Kasumi-1 (cell line): ENCODE results near the gene PCSK2.

Experiments
- DNase-seq, 2 experiments: peaks; one replicate each; lab custom pipeline; 2025; lab: John Stamatoyannopoulos, UW

PCSK2 gene

DNA sequence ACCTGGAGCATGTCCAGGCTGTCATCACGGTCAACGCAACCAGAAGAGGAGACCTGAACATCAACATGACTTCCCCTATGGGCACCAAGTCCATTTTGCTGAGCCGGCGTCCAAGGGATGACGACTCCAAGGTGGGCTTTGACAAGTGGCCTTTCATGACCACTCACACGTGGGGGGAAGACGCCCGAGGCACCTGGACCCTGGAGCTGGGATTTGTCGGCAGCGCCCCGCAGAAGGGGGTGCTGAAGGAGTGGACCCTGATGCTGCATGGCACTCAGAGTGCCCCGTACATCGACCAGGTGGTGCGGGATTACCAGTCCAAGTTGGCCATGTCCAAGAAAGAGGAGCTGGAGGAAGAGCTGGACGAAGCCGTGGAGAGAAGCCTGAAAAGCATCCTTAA, 254.8 kb downstream of the PCSK2 start:
- no peak for DNase-seq

- no peak for DNase-seq
These were observed 255.7 kb downstream of the PCSK2 start for GRCh38 chr20:17482536-17482935.

GRCh38 chr20:17485017-17485416, 258.2 kb downstream of the PCSK2 start:
- DNase-seq = no peak

- no peak for DNase-seq
These were observed 262.2 kb downstream of the PCSK2 start for GRCh38 chr20:17488916-17489600.

DNA sequence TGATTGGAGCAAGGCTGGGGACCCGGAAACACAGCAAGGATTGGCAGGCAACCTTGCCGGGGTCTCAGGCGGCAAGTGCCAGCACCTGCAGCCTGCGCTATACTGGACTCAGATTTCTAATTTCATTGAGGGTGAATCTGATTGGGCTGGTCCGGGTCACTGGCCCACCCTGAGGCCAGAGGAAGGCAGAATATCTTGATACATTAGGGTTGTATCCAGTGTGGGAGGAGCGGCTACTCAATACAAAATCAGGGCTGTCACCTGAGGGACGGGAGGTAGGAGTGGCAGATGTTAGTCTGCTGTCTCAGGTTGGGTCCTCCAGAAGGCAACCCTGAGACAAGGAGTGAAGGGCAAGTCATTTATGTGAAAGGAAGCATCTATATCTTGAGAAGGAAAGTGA, 263.7 kb downstream of the PCSK2 start:
- DNase-seq = no peak

DNA sequence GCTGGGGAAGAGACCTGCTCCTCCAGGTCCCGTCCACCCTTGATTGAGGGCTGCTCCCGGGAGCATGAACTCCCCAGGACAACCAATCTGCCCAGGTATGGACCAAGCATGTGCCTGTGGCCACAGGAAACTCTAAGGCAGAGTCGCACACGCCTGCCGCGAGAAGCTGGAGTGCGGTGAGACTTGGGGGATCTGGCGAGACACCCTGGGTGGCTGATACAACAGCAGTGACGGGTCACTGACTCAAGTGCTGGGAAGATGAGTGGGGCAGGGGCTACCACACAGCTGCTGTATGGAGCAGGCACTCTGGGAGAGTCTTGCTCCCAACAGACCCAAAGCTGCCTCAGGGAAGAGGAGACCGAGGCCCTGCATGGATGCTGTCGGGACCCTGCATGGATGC, 264.2 kb downstream of the PCSK2 start:
- DNase-seq = no peak

DNA sequence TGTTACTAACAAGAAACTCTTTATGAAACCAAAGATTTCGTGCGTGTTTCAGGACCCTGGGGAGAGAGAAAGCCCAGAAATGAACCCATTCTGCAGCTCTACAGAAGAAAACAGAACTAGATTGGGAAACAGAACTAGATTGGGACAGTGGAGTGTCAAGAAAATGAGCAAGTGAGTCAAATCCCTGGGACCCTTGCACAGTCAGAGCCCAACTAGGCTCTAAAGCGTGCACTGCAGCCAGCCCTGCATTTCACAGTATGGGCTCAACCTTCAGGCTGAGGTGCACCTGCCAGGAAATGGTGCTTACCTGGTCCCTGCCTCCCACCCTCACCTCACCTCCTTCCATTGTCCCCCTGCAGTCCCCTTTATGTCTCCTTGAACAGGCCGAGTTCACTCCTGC, 264.6 kb downstream of the PCSK2 start:
- DNase-seq = no peak

GRCh38 chr20:17493173-17493572, 266.3 kb downstream of the PCSK2 start:
- no peak for DNase-seq

DNA sequence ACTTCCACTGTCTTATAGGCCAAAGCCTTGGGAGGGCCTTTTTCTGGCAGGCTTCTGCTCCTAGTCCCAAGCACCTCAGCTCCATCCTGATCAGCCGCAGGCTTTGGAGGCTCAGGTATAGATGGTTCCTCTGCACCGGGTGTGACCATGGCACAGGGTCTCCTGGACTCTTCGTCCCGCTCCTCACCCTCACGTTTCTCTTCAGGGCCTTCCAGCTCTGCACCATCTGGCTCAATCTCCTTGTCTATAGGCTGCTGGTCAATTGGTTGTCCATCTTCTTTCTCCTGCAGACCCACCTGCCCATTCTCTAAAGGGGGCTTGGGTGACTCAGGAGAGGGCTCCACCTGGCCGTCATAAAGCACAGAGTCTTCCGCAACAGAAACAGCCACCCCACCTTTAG, 267.4 kb downstream of the PCSK2 start:
- DNase-seq = no peak

GRCh38 chr20:17495826-17496225, 269.0 kb downstream of the PCSK2 start:
- no peak for DNase-seq

DNA sequence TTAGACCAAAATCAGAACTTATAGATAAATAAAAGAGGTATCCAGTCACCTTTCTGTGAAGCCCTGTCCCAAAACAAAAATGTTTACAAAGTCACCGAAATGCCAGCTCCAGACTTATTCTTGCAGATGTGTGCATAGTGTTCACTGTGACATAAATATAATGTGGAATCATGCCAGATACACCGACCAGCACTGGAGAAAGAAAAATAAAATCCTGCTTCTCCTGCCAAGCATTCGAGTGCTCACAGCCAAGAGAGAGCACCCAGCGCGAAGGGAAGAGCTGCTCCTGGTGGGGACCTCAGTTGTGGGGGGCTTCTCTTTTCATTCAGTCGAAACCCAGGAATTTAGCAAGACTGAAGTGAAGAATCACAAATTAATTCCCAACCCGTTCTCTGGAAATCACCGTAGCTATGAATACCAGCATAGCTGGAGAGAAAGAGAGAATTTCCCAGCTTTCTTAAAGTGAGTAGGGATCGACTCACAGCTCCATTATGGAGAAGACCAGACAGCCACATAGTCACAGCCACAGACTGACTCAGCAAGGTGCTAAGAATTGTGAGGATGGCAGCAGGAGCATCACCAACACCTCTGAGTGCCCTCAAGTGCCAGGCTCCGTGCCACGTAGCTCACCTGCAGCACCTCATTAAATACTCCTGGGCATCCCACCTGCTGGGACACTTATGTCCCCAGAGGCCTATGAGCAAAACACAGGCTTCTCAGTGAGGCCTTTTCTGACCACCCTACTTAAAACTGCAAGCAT, 271.2 kb downstream of the PCSK2 start:
- no peak for DNase-seq

GRCh38 chr20:17498641-17499040, 271.8 kb downstream of the PCSK2 start:
- DNase-seq = no peak

- DNase-seq = no peak
These were observed 272.2 kb downstream of the PCSK2 start for GRCh38 chr20:17499041-17499440.

DNA sequence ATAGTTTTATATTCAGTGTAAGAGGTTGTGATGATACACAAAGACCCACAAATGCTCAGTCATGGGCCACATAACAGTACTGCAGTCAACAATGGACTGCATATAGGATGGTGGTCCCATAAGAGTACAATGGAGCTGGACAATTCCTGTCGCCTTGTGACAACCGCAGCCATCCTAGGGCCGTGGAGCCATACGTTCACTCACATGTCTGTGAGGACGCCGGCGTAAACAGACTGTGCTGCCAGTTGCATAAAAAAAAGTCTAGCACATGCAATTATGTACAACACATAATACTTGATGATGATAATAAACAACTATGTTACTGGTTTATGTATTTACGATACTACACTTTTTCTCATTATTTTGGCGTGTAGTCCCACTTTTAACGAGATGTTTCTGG, 273.4 kb downstream of the PCSK2 start:
- no peak for DNase-seq

- DNase-seq = no peak
These were observed 274.0 kb downstream of the PCSK2 start for GRCh38 chr20:17500826-17501225.

GRCh38 chr20:17501701-17502100, 274.9 kb downstream of the PCSK2 start:
- no peak for DNase-seq

- no peak for DNase-seq
These were observed 275.3 kb downstream of the PCSK2 start for GRCh38 chr20:17502105-17502504.

DNA sequence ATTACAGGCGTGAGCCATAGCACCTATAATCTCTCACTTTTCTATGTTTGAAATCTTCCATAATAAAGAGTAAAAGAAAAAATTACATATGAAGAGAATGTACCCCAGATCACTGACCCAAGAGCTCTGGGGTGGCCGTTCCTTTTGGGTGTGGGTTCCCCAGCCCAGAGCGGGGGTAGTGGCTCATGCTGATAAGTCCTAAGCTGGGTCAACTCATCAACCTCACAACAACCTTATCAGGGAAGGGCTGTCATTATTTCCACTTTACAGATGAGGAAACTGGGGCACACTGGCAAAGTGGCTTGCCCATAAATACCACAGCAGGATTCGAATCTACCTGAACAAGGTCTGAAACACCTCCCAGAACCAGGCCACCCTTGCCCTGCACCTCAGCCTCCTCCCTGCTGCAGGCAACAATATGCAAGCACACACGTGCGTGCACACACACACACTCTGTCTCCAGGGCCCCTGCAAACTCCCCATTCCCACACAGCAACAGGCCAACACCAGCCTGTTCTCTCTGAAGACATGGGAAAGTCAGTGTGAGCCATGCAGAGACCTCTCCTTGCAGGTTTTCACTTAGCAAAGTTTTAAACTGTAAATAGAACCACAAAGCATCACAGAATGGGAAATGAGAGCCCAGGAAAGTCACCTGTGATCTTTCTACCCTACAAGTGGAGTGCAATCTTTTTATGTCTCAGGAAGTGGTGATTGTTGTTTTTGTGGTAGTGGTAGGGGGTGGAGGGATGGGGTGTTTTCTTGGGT, 276.6 kb downstream of the PCSK2 start:
- no peak for DNase-seq

- no peak for DNase-seq
These were observed 277.4 kb downstream of the PCSK2 start for GRCh38 chr20:17504066-17504897.

DNA sequence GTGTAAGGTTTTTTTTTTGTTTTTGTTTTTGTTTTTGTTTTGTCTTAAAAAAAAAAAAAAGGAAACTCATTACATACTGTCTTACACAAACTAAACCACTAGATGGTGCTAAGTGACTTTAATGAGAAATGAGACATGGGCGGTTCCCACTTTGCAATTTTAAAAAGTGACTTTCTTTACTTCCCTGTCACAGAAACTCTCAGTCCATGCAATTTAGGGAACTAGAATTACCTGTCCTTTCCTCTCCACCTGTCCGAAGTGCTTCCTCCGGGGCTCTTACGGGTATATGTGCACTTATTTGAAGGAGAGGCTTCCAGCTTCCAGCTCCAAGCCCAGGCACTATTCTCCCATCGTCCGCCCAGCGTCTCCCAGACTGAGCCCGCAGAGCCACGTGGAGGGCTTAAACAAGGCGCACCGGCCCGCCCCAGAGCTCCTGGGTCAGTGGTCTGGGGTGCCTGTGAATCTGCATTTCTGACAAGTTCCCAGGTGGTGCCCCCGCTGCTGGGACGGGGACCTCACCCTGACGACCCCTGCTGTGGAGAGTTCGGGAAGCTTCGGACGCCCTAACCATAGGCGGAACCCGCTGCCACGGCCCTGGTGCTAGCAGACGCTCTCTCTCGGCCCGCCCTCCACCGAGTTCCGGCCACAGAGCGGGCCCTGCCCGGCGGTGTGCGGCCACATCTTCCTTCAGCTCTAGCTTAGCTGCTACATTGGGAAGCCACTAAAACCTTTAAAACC, 278.2 kb downstream of the PCSK2 start:
- peak; percentile 75 to 86 for DNase-seq
